ENCODE data around the gene DRC7. TPM values are rescaled to one million over a fixed set of nuclear protein-coding genes. Genes with fewer than 3 reads are reported as not detected.

Gene DRC7
- total RNA-seq, 1 experiment from 2014 or later: not detected

- no peak overlapping the region for H3K27ac Mint-ChIP-seq
- no peak overlapping the region for H3K4me3 Mint-ChIP-seq
- TF ChIP-seq TEAD1 (CRISPR knock-in tag; IDR thresholded peaks at IDR 0.05): no peak
- TF ChIP-seq ZBTB21 (CRISPR knock-in tag; IDR thresholded peaks at IDR 0.05; ENCODE audit: borderline replicate concordance): no peak
- TF ChIP-seq ESRRA (CRISPR knock-in tag; IDR thresholded peaks at IDR 0.05; ENCODE audit: borderline replicate concordance): no peak
- no peaks in the 10 kb centered on the region for H3K4me1 Mint-ChIP-seq
- DNase-seq (ENCODE audit: low spot score) (no peak), ATAC-seq (no peak)
- CTCF ChIA-PET: interaction anchor here (0.5 to 1.0 kb wide), 3 partner anchors 9 to 262 kb away, joined by 3 to 4 read pairs (median 3); partner anchors contain the start of gene ADGRG3
- no peaks in the 10 kb centered on the region for H3K9me3 Mint-ChIP-seq
- no peaks in the 10 kb centered on the region for H3K36me3 Mint-ChIP-seq
- POLR2A ChIA-PET: no interaction called here
- H3K27me3 Mint-ChIP-seq (ENCODE audit: low read depth): no peaks in the 10 kb centered on the region
Observed at GRCh38 chr16:57658878-57659674, 35.5 kb upstream of the DRC7 start.

DNA sequence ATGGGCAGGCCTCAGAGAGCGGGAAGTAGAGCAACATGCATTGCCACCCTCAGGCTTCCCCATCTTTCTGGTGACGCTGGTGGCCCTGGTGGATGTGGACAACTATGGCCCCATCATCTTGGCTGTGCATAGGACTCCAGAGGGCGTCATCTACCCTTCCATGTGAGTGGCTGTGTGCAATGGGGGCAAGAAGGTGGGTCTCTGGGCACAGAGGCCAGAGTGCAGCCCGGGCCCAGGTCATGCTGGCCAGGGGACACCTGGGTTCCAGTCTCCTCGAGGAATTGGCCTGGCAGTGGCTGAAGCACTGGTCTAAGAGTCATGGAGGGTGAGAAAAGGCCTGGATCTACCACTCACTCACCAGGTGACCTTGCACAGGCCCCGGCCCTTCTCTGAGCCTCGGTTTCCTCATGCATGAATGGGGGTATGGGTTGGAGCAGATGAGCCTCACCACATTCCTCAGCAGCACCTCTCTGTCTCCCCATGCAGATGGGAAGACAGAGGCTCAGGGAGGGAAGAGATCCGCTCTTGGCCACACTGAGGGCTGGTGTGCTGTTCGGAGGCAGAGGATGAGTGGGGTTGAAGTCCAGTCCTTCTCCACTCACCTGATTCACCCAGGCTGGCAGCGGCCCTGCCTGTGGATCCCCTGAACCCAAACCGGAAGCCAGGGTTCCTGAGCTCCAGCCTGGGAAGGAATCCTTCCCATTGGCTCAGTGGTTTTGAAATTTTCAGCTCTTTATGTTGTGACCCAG is 33.7 kb upstream of the DRC7 start:
- POLR2A ChIA-PET: no interaction called here
- H3K36me3 Mint-ChIP-seq: no peaks in the 10 kb centered on the region
- ATAC-seq: no peak
- H3K4me1 Mint-ChIP-seq: no peaks in the 10 kb centered on the region
- no peaks in the 10 kb centered on the region for H3K9me3 Mint-ChIP-seq
- TF ChIP-seq TCF7 (CRISPR knock-in tag; IDR thresholded peaks at IDR 0.05; ENCODE audit: low read depth): no peak
- TF ChIP-seq ZNF219 (CRISPR knock-in tag; IDR thresholded peaks at IDR 0.05; ENCODE audit: borderline replicate concordance): no peak
- no peak for TF ChIP-seq NFYB (CRISPR knock-in tag; conservative IDR thresholded peaks at IDR 0.05; ENCODE audit: low read depth)
- TF ChIP-seq GABPB1 (CRISPR knock-in tag; IDR thresholded peaks at IDR 0.05): no peak
- no peak for TF ChIP-seq E2F1 (CRISPR knock-in tag; IDR thresholded peaks at IDR 0.05)
- no peak for TF ChIP-seq ZNF263 (CRISPR knock-in tag; IDR thresholded peaks at IDR 0.05; ENCODE audit: low read depth)
- no peak for TF ChIP-seq FOXJ3 (CRISPR knock-in tag; IDR thresholded peaks at IDR 0.05; ENCODE audit: borderline replicate concordance)
- TF ChIP-seq, protein P1, sequence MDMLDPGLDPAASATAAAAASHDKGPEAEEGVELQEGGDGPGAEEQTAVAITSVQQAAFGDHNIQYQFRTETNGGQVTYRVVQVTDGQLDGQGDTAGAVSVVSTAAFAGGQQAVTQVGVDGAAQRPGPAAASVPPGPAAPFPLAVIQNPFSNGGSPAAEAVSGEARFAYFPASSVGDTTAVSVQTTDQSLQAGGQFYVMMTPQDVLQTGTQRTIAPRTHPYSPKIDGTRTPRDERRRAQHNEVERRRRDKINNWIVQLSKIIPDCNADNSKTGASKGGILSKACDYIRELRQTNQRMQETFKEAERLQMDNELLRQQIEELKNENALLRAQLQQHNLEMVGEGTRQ (CRISPR knock-in tag; IDR thresholded peaks at IDR 0.05): no peak
- no peak for TF ChIP-seq MYBL2 (CRISPR knock-in tag; IDR thresholded peaks at IDR 0.05)
- TF ChIP-seq, protein P2, sequence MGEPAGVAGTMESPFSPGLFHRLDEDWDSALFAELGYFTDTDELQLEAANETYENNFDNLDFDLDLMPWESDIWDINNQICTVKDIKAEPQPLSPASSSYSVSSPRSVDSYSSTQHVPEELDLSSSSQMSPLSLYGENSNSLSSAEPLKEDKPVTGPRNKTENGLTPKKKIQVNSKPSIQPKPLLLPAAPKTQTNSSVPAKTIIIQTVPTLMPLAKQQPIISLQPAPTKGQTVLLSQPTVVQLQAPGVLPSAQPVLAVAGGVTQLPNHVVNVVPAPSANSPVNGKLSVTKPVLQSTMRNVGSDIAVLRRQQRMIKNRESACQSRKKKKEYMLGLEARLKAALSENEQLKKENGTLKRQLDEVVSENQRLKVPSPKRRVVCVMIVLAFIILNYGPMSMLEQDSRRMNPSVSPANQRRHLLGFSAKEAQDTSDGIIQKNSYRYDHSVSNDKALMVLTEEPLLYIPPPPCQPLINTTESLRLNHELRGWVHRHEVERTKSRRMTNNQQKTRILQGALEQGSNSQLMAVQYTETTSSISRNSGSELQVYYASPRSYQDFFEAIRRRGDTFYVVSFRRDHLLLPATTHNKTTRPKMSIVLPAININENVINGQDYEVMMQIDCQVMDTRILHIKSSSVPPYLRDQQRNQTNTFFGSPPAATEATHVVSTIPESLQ (CRISPR knock-in tag; IDR thresholded peaks at IDR 0.05): no peak
- no peak for TF ChIP-seq IRF1 (CRISPR knock-in tag; IDR thresholded peaks at IDR 0.05)
- no peak for TF ChIP-seq STAT6 (CRISPR knock-in tag; conservative IDR thresholded peaks at IDR 0.05; ENCODE audit: low read depth)
- TF ChIP-seq, protein P3, sequence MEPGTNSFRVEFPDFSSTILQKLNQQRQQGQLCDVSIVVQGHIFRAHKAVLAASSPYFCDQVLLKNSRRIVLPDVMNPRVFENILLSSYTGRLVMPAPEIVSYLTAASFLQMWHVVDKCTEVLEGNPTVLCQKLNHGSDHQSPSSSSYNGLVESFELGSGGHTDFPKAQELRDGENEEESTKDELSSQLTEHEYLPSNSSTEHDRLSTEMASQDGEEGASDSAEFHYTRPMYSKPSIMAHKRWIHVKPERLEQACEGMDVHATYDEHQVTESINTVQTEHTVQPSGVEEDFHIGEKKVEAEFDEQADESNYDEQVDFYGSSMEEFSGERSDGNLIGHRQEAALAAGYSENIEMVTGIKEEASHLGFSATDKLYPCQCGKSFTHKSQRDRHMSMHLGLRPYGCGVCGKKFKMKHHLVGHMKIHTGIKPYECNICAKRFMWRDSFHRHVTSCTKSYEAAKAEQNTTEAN (CRISPR knock-in tag; IDR thresholded peaks at IDR 0.05): no peak
- TF ChIP-seq RELA (CRISPR knock-in tag; IDR thresholded peaks at IDR 0.05; ENCODE audit: borderline replicate concordance): no peak
- no peak overlapping the region for H3K4me3 Mint-ChIP-seq
- DNase-seq (ENCODE audit: low spot score): no peak
- no peak overlapping the region for H3K27ac Mint-ChIP-seq
- CTCF ChIA-PET: interaction anchor here (1.2 kb wide), 1 partner anchor 11 kb away, joined by 4 read pairs; no protein-coding TSS in a partner anchor
- H3K27me3 Mint-ChIP-seq (ENCODE audit: low read depth): no peaks in the 10 kb centered on the region

All from WTC11 (cell line).